HepG2 (cell line): ENCODE results near the gene TNFAIP8L1. TPM values are rescaled to one million over a fixed set of nuclear protein-coding genes. Genes with fewer than 3 reads are reported as not detected.

ENCODE experiments used
- ARNTL ChIP-seq: sonication (generic); formaldehyde crosslinking; IDR thresholded peaks from 2 replicates; pipeline ENCODE4 v1.4.0; 2020; ENCODE audit warnings: mild to moderate bottlenecking, missing genetic modification reagents
- BRCA1 ChIP-seq: sonication (generic); formaldehyde crosslinking; IDR thresholded peaks from 2 replicates; pipeline ENCODE4 v1.4.0; 2020; ENCODE audit warnings: missing genetic modification reagents
- DMTF1 ChIP-seq: sonication (generic); formaldehyde crosslinking; IDR thresholded peaks from 2 replicates; pipeline ENCODE4 v1.4.0; 2020; ENCODE audit warnings: mild to moderate bottlenecking, missing genetic modification reagents
- GLMP ChIP-seq: sonication (generic); formaldehyde crosslinking; IDR thresholded peaks from 2 replicates; pipeline ENCODE4 v1.9.0; 2021; ENCODE audit warnings: missing genetic modification reagents, mild to moderate bottlenecking, borderline replicate concordance
- MAZ ChIP-seq, 2 experiments: sonication (generic) in 1 of 2; formaldehyde crosslinking in 1 of 2; IDR thresholded peaks; 2 replicates each; pipeline versions ENCODE4 v1.5.0 to v1.6.1; 2012 to 2020; ENCODE audit warnings: low read depth in 2 of 2, mild to moderate bottlenecking in 2 of 2, borderline replicate concordance in 1 of 2, improper control_type of control experiment in 1 of 2, low read length in 1 of 2, missing genetic modification reagents in 1 of 2, moderate library complexity in 1 of 2
- MED8 ChIP-seq: sonication (generic); formaldehyde crosslinking; IDR thresholded peaks from 2 replicates; pipeline ENCODE4 v1.8.1; 2023; ENCODE audit warnings: mild to moderate bottlenecking, missing genetic modification reagents; ENCODE audit not compliant: insufficient replicate concordance
- NCOA2 ChIP-seq: sonication (generic); formaldehyde crosslinking; IDR thresholded peaks from 2 replicates; pipeline ENCODE4 v1.8.0; 2022; ENCODE audit warnings: inconsistent platforms
- NFIB ChIP-seq: sonication (generic); formaldehyde crosslinking; IDR thresholded peaks from 2 replicates; pipeline ENCODE4 v1.9.0; 2021; ENCODE audit warnings: missing genetic modification reagents, mild to moderate bottlenecking, borderline replicate concordance
- SAP130 ChIP-seq: IDR thresholded peaks from 2 replicates; pipeline ENCODE4 v1.6.1; 2016; ENCODE audit warnings: low read depth
- SMC3 ChIP-seq: IDR thresholded peaks from 2 replicates; pipeline ENCODE4 v1.6.1; 2011; ENCODE audit warnings: low read length, improper control_type of control experiment
- SP1 ChIP-seq, 2 experiments: fragments of 450-650 bp in 1 of 2; sonication (generic) in 1 of 2; formaldehyde crosslinking in 1 of 2; IDR thresholded peaks; 2 replicates each; pipeline versions ENCODE4 v1.4.0 to v1.6.1; 2016 to 2020; ENCODE audit warnings: missing genetic modification reagents in 1 of 2
- SRSF9 ChIP-seq: fragments of 200-400 bp; formaldehyde crosslinking; IDR thresholded peaks from 2 replicates; pipeline ENCODE4 v1.6.1; 2018; ENCODE audit warnings: borderline replicate concordance, mild to moderate bottlenecking, low read depth, low read length; ENCODE audit not compliant: insufficient read depth, poor library complexity, severe bottlenecking
- TBP ChIP-seq: sonication (generic); formaldehyde crosslinking; IDR thresholded peaks from 2 replicates; pipeline ENCODE4 v1.5.0; 2020; ENCODE audit warnings: missing genetic modification reagents
- ZNF333 ChIP-seq: sonication (generic); formaldehyde crosslinking; IDR thresholded peaks from 2 replicates; pipeline ENCODE4 v1.4.0; 2020; ENCODE audit warnings: mild to moderate bottlenecking, missing genetic modification reagents, borderline replicate concordance
- ZNF383 ChIP-seq: sonication (generic); formaldehyde crosslinking; IDR thresholded peaks from 2 replicates; pipeline ENCODE4 v1.4.0; 2020; ENCODE audit warnings: missing genetic modification reagents, mild to moderate bottlenecking, borderline replicate concordance
- ZNF430 ChIP-seq: sonication (generic); formaldehyde crosslinking; IDR thresholded peaks from 2 replicates; pipeline ENCODE4 v1.9.0; 2021; ENCODE audit warnings: mild to moderate bottlenecking, missing genetic modification reagents
- ZNF639 ChIP-seq: conservative IDR thresholded peaks from 2 replicates; pipeline ENCODE4 v1.6.1; 2018; ENCODE audit warnings: missing genetic modification reagents
- ZNF740 ChIP-seq: sonication (generic); formaldehyde crosslinking; IDR thresholded peaks from 2 replicates; pipeline ENCODE4 v1.4.0; 2020; ENCODE audit warnings: missing genetic modification reagents
- ZNF768 ChIP-seq: sonication (generic); formaldehyde crosslinking; IDR thresholded peaks from 2 replicates; pipeline ENCODE4 v1.4.0; 2020; ENCODE audit warnings: missing genetic modification reagents
- ZNF770 ChIP-seq: sonication (generic); formaldehyde crosslinking; IDR thresholded peaks from 2 replicates; pipeline ENCODE4 v1.5.0; 2020; ENCODE audit warnings: mild to moderate bottlenecking, missing genetic modification reagents
- polyA plus RNA-seq, 8 experiments: library from polyadenylated mRNA; depleted of rRNA in 3 of 8; stranded (reverse) in 7 of 8; unstranded in 1 of 8; fragments of >200 nt; fragmentation: Illumina TruSeq in 4 of 8; extraction: Trizol in 4 of 8; gene quantifications; 2 replicates each; pipeline versions ENCODE4 v1.2.1 to v1.2.3, GENCODE V29; 2011 to 2016; ENCODE audit warnings: low read depth in 4 of 8, missing spikeins in 1 of 8, mixed read lengths in 1 of 8; ENCODE audit not compliant: insufficient read depth in 1 of 8
- total RNA-seq, 5 experiments: library from RNA; depleted of rRNA; stranded (reverse); fragments of >200 nt; fragmentation: Illumina TruSeq; extraction: Trizol; gene quantifications; 2 replicates each; pipeline ENCODE4 v1.2.3, GENCODE V29; 2016; ENCODE audit warnings: low read depth in 1 of 5

The TNFAIP8L1 gene
- total and polyA plus RNA-seq, 2 of the 13 experiments (the other 11 are each of a cell fraction or from before 2014, with no cell fraction given): 13.4 to 21.4 TPM

- TF ChIP-seq ARNTL (CRISPR knock-in tag) (peak; percentile 75), ZNF770 (no peak), ZNF768 (CRISPR knock-in tag) (peak; percentile 43; the same call in 1 of the 2 replicates), ZNF639 (CRISPR knock-in tag) (0 out of 2 replicates have a peak, but pooled peaks have one; percentile 29), ZNF430 (CRISPR knock-in tag) (no peak), SMC3 (no peak), ZNF383 (CRISPR knock-in tag) (no peak), ZNF333 (CRISPR knock-in tag) (no peak), SRSF9 (no peak), BRCA1 (CRISPR knock-in tag) (no peak), SAP130 (CRISPR knock-in tag) (peak; percentile 87), ZNF740 (no peak), MED8 (CRISPR knock-in tag) (no peak), MAZ (IDR thresholded peaks at IDR 0.05; ENCODE audit: borderline replicate concordance, low read depth, low read length) (peak; percentile 50; the same call in 1 of the 2 replicates), MAZ (CRISPR knock-in tag; IDR thresholded peaks at IDR 0.05; ENCODE audit: low read depth) (peak; percentile 83), GLMP (CRISPR knock-in tag) (no peak), SP1 (IDR thresholded peaks at IDR 0.05) (no peak), SP1 (CRISPR knock-in tag; IDR thresholded peaks at IDR 0.05) (peak; percentile 93), NCOA2 (CRISPR knock-in tag) (no peak), TBP (CRISPR knock-in tag) (no peak), NFIB (no peak), DMTF1 (CRISPR knock-in tag) (no peak)
Measured at GRCh38 chr19:4669723-4670480, 30.6 kb downstream of the TNFAIP8L1 start, which contains the start of gene MYDGF (continued).
